Measurements from ENCODE around the gene RAB40C.

The RAB40C gene

DNA sequence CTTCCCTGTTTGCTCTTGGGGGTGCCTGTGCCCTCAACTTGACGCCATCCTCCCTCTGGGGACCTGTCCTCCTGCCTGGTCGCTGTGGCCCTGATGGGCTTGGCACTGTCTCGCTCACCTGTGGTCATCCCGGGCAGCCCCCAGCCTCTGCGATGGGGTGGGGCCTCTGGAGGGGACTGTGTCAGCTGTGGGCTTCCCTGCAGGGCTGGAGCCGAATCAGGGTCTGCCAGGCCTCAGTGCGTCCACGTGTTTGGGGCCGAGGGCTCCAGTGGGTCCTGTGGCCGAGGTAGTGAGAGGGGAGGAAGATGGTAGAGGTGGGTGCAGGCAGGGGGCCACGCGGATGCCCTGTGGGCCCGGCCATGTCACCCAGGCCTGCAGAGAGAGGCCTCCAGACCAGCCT lies 12.1 kb upstream of the RAB40C start:
- TF ChIP-seq CTCF (IDR thresholded peaks at IDR 0.05; ENCODE audit: low read depth, low read length) = no peak
- no peak for DNase-seq

DNA sequence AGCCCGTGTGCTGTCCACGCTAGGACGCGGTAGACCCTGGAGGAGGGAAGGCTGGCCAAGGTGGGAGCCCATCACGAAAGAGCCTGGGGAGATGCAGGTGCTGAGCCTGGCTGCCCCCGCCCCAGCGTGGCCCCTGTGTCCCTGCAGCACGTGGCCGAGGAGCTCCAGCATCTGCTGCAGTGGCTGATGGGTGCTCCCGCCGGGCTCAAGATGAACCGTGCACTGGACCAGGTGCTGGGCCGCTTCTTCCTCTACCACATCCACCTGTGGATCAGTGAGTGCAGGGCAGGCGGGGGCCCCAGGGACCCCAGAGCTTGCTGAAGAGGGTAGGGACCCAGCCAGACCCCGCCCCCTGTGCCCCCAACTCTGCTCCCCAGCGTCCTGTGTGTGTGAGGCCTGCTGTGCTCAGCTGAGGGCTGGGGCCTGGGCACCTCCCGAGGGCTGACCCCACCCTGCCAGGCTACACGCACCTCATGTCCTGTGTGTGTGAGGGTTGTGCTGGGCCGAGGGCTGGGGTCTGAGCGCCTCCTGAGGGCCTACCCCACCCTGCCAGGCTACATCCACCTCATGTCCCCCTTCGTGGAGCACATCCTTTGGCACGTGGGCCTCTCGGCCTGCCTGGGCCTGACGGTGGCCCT lies 11.5 kb upstream of the RAB40C start:
- H3K36me3 ChIP-seq = peaks cover 20% of the 10 kb centered on the region
- DNase-seq = no peak
- no peak overlapping the region for H3K4me3 ChIP-seq (ENCODE audit: low read depth, low read length)
- H3K27me3 ChIP-seq (ENCODE audit: insufficient read depth, low read depth, severe bottlenecking) = no peaks in the 10 kb centered on the region
- TF ChIP-seq CTCF (IDR thresholded peaks at IDR 0.05; ENCODE audit: low read depth, low read length) = no peak
- no peak overlapping the region for H3K27ac ChIP-seq
- no peaks in the 10 kb centered on the region for H3K9me3 ChIP-seq (ENCODE audit: severe bottlenecking)

More for the DNA sequence above, 12.1 kb upstream of the RAB40C start:
- Histone ChIP-seq H3K9me3 (ENCODE audit: severe bottlenecking) (no peaks in the 10 kb centered on the region), H3K36me3 (peaks cover 18% of the 10 kb centered on the region), H3K27me3 (ENCODE audit: insufficient read depth, low read depth, severe bottlenecking) (no peaks in the 10 kb centered on the region), H3K27ac (no peak overlapping the region), H3K4me3 (ENCODE audit: low read depth, low read length) (no peak overlapping the region)

DNA sequence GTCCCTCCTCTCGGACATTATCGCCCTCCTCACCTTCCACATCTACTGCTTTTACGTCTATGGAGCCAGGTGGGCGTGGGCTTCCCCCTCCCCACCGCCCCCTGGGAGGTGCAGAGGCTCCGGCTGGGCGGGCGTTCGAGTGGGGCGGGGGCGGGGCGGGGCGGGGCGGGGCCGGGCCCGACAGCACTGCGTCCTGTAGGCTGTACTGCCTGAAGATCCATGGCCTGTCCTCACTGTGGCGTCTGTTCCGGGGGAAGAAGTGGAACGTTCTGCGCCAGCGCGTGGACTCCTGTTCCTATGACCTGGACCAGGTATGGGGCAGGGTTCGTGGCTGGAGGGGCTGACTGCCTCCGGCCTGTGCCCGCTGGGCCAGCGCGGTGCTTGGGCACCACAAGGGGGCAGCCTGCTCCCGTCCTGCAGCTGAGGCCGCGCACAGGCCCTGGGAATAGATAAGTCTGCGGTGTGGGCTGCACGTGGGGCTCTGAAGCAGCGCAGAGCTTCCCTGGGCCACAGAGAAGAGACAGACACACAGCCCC lies 10.9 kb upstream of the RAB40C start:
- peak; percentile 86 for DNase-seq
- H3K36me3 ChIP-seq = peaks cover 19% of the 10 kb centered on the region
- H3K4me3 ChIP-seq (ENCODE audit: low read depth, low read length) = no peak overlapping the region
- H3K27ac ChIP-seq = no peak overlapping the region
- peak; percentile 97 for TF ChIP-seq CTCF (IDR thresholded peaks at IDR 0.05; ENCODE audit: low read depth, low read length)
- no peaks in the 10 kb centered on the region for H3K9me3 ChIP-seq (ENCODE audit: severe bottlenecking)
- no peaks in the 10 kb centered on the region for H3K27me3 ChIP-seq (ENCODE audit: insufficient read depth, low read depth, severe bottlenecking)

DNA sequence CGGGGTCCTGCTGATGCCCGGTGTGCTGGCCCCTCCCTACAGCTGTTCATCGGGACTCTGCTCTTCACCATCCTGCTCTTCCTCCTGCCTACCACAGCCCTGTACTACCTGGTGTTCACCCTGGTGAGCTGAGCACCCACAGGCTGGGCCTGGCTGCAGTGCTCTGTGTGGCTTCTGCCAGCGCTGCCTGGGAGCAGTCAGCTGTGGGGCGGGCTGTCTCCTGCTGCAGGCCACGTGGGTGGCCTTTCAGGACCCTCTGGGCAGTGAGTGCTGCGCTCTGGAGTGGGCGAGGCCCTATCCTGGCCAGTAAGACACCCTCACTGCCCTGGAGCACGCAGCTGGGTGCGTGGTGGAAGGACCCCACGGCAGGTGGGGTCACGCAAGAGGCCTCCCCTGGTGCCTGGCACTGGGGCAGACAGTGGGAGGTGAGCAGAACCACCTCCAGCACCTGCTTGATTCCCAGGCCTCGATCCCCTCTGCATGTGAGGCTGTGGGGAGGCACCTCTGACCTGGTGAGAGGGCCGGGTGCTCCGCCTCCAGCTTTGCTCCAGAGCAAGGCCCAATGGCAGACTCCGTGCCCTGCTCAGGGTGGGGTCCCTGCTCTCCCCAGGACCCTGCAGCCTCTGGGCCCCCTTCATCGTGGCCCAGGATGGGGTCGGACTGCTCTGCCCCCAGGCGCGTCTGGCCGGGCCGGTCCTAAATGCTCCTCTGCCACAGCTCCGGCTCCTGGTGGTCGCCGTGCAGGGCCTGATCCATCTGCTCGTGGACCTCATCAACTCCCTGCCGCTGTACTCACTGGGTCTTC lies 9.5 kb upstream of the RAB40C start:
- Histone ChIP-seq H3K27me3 (ENCODE audit: insufficient read depth, low read depth, severe bottlenecking) (no peaks in the 10 kb centered on the region), H3K27ac (no peak overlapping the region), H3K9me3 (ENCODE audit: severe bottlenecking) (no peaks in the 10 kb centered on the region), H3K36me3 (peaks cover 5% of the 10 kb centered on the region), H3K4me3 (ENCODE audit: low read depth, low read length) (no peak overlapping the region)
- no peak for DNase-seq
- TF ChIP-seq CTCF (IDR thresholded peaks at IDR 0.05; ENCODE audit: low read depth, low read length) = no peak

DNA sequence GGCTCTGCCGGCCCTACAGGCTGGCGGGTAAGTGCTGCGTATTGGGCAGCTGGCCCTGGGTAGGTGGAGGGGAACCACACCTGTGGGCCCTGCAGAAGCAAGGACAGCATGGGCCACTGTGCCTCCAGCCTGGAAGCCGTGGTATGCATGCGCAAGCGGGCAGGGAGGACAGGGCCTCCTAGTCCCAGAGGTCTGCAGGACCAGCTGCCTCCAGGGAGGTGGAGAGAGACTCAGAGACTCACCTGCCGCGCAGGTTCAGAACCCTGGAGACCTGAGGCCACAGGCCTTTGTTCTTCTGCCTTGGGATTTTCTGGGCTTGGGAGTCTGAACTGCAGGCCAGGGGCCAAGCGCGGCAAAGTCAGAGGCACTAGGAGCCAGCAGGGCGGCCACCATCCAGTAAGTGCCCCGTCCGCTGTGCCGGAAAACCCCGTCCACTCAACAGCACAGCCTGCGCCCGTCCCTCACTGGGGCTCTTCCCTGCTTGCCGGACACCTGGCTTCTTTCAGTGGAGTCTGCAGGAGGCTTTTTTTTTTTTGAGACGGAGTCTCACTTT lies 8.8 kb upstream of the RAB40C start:
- Histone ChIP-seq H3K27me3 (ENCODE audit: insufficient read depth, low read depth, severe bottlenecking) (no peaks in the 10 kb centered on the region), H3K9me3 (ENCODE audit: severe bottlenecking) (no peaks in the 10 kb centered on the region), H3K27ac (no peak overlapping the region), H3K36me3 (peaks cover 3% of the 10 kb centered on the region), H3K4me3 (ENCODE audit: low read depth, low read length) (no peak overlapping the region)
- TF ChIP-seq CTCF (IDR thresholded peaks at IDR 0.05; ENCODE audit: low read depth, low read length) = no peak
- no peak for DNase-seq
